HepG2 (cell line): ENCODE results near the gene FGF1. TPM values are rescaled to one million over a fixed set of nuclear protein-coding genes. Genes with fewer than 3 reads are reported as not detected.

ENCODE experiments used
- ATAC-seq: fragments of 200-7000 bp; cut with Tn5 transposase; 3 replicates; pipeline ENCODE4 v1.9.1; 2020; ENCODE audit warnings: mild to moderate bottlenecking, moderate library complexity
- BruUV-seq: library from RNA; stranded (reverse); fragments of 400-500 nt; replicated peaks from 2 replicates; lab custom pipeline; 2021; lab: Mats Ljungman, UMichigan
- CTCF ChIA-PET: fragments of 300-600 bp; formaldehyde crosslinking; extraction: SDS; loops from one replicate; lab custom pipeline; 2021; ENCODE audit warnings: low total read pairs, inconsistent platforms, low intra/inter-chr PET ratio; lab: Yijun Ruan, JAX
- POLR2A ChIA-PET: fragments of 350-600 bp; sonication (Branson Sonifier 250); formaldehyde crosslinking; loops from one replicate; lab custom pipeline; 2020; ENCODE audit warnings: antibody characterized with exemption, inconsistent platforms; lab: Yijun Ruan, JAX
- DNase-seq: peaks from one replicate; pipeline ENCODE4 v3.0.0-alpha.2; 2015; ENCODE audit warnings: low spot score
- FAIRE-seq: peaks from 3 replicates; lab custom pipeline; 2011; peaks lifted over from hg19 to GRCh38; lab: Jason Lieb, UNC
- H2AFZ ChIP-seq: one replicate; pipeline ENCODE4 v1.6.1; 2011; ENCODE audit warnings: low read length, inconsistent platforms
- H3K27ac ChIP-seq: fragments of 300-600 bp; 3 replicates; pipeline ENCODE4 v1.8.0; 2011; ENCODE audit warnings: mixed run types, mild to moderate bottlenecking, mixed read lengths, low read length, inconsistent platforms; ENCODE audit not compliant: insufficient read depth; ENCODE audit errors: extremely low read length
- H3K27me3 ChIP-seq, 2 experiments: fragments of 200-600 bp in 1 of 2; 2 replicates in 1 of 2; 3 replicates in 1 of 2; pipeline versions ENCODE4 v1.6.0 to v1.8.0; 2011; ENCODE audit warnings: low read length in 2 of 2, mild to moderate bottlenecking in 2 of 2, moderate library complexity in 2 of 2, inconsistent platforms in 1 of 2; ENCODE audit not compliant: insufficient read depth in 2 of 2, control insufficient read depth in 1 of 2
- H3K36me3 ChIP-seq, 2 experiments: fragments of 200-600 bp in 1 of 2; replicated peaks in 1 of 2; 2 replicates in 1 of 2; 3 replicates in 1 of 2; pipeline versions ENCODE4 v1.5.1 to v1.8.0; 2011; ENCODE audit warnings: low read length in 2 of 2, inconsistent platforms in 1 of 2; ENCODE audit not compliant: insufficient read depth in 2 of 2, control insufficient read depth in 1 of 2
- H3K4me1 ChIP-seq: 2 replicates; pipeline ENCODE4 v1.5.1; 2012; ENCODE audit warnings: low read length, inconsistent platforms; ENCODE audit not compliant: insufficient read depth
- H3K4me2 ChIP-seq: 2 replicates; pipeline ENCODE4 v1.6.0; 2011; ENCODE audit warnings: low read depth, low read length, inconsistent platforms
- H3K4me3 ChIP-seq, 3 experiments: fragments of 200-600 bp in 1 of 3; sonication (generic), shearing (Covaris generic) in 1 of 3; replicated peaks in 1 of 3; 2 replicates each; pipeline ENCODE4 v1.5.1; 2011 to 2016; ENCODE audit warnings: low read length in 3 of 3, inconsistent platforms in 2 of 3, low read depth in 2 of 3, mild to moderate bottlenecking in 2 of 3, control low read depth in 1 of 3, mixed read lengths in 1 of 3; ENCODE audit not compliant: insufficient read depth in 1 of 3
- H3K79me2 ChIP-seq: one replicate; pipeline ENCODE4 v1.6.1; 2011; ENCODE audit warnings: low read length, inconsistent platforms; ENCODE audit not compliant: insufficient read depth
- H3K9ac ChIP-seq: 2 replicates; pipeline ENCODE4 v1.6.0; 2011; ENCODE audit warnings: mild to moderate bottlenecking, low read depth, low read length, inconsistent platforms; ENCODE audit not compliant: insufficient read depth
- H3K9me3 ChIP-seq: 2 replicates; pipeline ENCODE4 v1.5.1; 2012; ENCODE audit warnings: mild to moderate bottlenecking, low read length
- H4K20me1 ChIP-seq: 2 replicates; pipeline ENCODE4 v1.6.0; 2011; ENCODE audit warnings: inconsistent platforms, mild to moderate bottlenecking, low read length, moderate library complexity; ENCODE audit not compliant: insufficient read depth
- BATF2 ChIP-seq: sonication (generic); formaldehyde crosslinking; IDR thresholded peaks from 2 replicates; pipeline ENCODE4 v1.8.0; 2022; ENCODE audit warnings: mild to moderate bottlenecking, missing genetic modification reagents, moderate library complexity
- CEBPB ChIP-seq: IDR thresholded peaks from 2 replicates; pipeline ENCODE4 v1.6.1; 2011; ENCODE audit warnings: low read depth, low read length, improper control_type of control experiment, borderline replicate concordance
- CEBPG ChIP-seq: IDR thresholded peaks from 2 replicates; pipeline ENCODE4 v1.6.1; 2016
- FOXJ3 ChIP-seq: sonication (generic); formaldehyde crosslinking; IDR thresholded peaks from 2 replicates; pipeline ENCODE4 v1.4.0; 2020; ENCODE audit warnings: missing genetic modification reagents, mild to moderate bottlenecking, borderline replicate concordance
- JARID2 ChIP-seq: sonication (generic); formaldehyde crosslinking; IDR thresholded peaks from 2 replicates; pipeline ENCODE4 v1.8.1; 2023; ENCODE audit warnings: missing genetic modification reagents, inconsistent platforms; ENCODE audit not compliant: insufficient replicate concordance
- NONO ChIP-seq, 2 experiments: fragments of 450-650 bp in 1 of 2; sonication (generic) in 1 of 2; formaldehyde crosslinking in 1 of 2; IDR thresholded peaks in 1 of 2; conservative IDR thresholded peaks in 1 of 2; 2 replicates each; pipeline versions ENCODE4 v1.6.1 to v1.8.0; 2017 to 2022; ENCODE audit warnings: mild to moderate bottlenecking in 1 of 2, missing genetic modification reagents in 1 of 2, moderate library complexity in 1 of 2
- PCBP2 ChIP-seq: fragments of 200-400 bp; formaldehyde crosslinking; optimal IDR thresholded peaks from 2 replicates; pipeline ENCODE3; 2018; ENCODE audit warnings: low read length, low read depth; ENCODE audit not compliant: poor library complexity, severe bottlenecking
- RARA ChIP-seq: IDR thresholded peaks from 2 replicates; pipeline ENCODE4 v1.6.1; 2016; ENCODE audit warnings: missing genetic modification reagents, missing compliant biosample characterization
- SRSF4 ChIP-seq: fragments of 200-400 bp; formaldehyde crosslinking; IDR thresholded peaks from one replicate; pipeline ENCODE4 v1.6.1; 2018; ENCODE audit warnings: mild to moderate bottlenecking, low read depth, low read length, moderate library complexity; ENCODE audit not compliant: poor library complexity, severe bottlenecking
- ZNF230 ChIP-seq: sonication (generic); formaldehyde crosslinking; IDR thresholded peaks from 2 replicates; pipeline ENCODE4 v1.4.0; 2020; ENCODE audit warnings: mild to moderate bottlenecking, missing genetic modification reagents
- WGBS: methylation state at CpG from one replicate; pipeline ENCODE4 v1.1.6; 2017; ENCODE audit warnings: low lambda C conversion rate; 5-methylcytosine and 5-hydroxymethylcytosine counted together
- in situ Hi-C: cut with HindIII; loops from 2 replicates; pipeline ENCODE4 v1.10.0; 2017; ENCODE audit warnings: low pct_unique_long_range_greater_than_20kb; ENCODE audit not compliant: extremely low pct_ligation_motif_present
- intact Hi-C: fragments of 100-400 bp; cut with micrococcal nuclease; formaldehyde crosslinking; loops from one replicate; pipeline ENCODE4 v1.10.0; 2022; ENCODE audit not compliant: unreplicated experiment
- polyA plus RNA-seq, 8 experiments: library from polyadenylated mRNA; depleted of rRNA in 3 of 8; stranded (reverse) in 7 of 8; unstranded in 1 of 8; fragments of >200 nt; fragmentation: Illumina TruSeq in 4 of 8; extraction: Trizol in 4 of 8; gene quantifications; 2 replicates each; pipeline versions ENCODE4 v1.2.1 to v1.2.3, GENCODE V29; 2011 to 2016; ENCODE audit warnings: low read depth in 4 of 8, missing spikeins in 1 of 8, mixed read lengths in 1 of 8; ENCODE audit not compliant: insufficient read depth in 1 of 8
- total RNA-seq, 5 experiments: library from RNA; depleted of rRNA; stranded (reverse); fragments of >200 nt; fragmentation: Illumina TruSeq; extraction: Trizol; gene quantifications; 2 replicates each; pipeline ENCODE4 v1.2.3, GENCODE V29; 2016; ENCODE audit warnings: low read depth in 1 of 5

The FGF1 gene
- total and polyA plus RNA-seq, 2 of the 13 experiments (the other 11 are each of a cell fraction or from before 2014, with no cell fraction given) = not detected

- Histone ChIP-seq H3K9ac (no peak overlapping the region), H4K20me1 (no peaks in the 10 kb centered on the region), H3K4me3 (no peak overlapping the region), H2AFZ (no peak overlapping the region), H3K4me1 (peaks cover 42% of the 10 kb centered on the region)
- ATAC-seq (no peak), FAIRE-seq (no peak)
- intact Hi-C loops = loop anchor here (1.0 to 5.0 kb wide), 4 partner anchors 185 to 395 kb away; partner anchors contain the start of gene SPRY4
- no TSS peak for BruUV-seq
- CTCF ChIA-PET = interaction anchor here (1.2 to 2.1 kb wide), 4 partner anchors 227 to 402 kb away, joined by 4 to 44 read pairs (median 8); no protein-coding TSS in a partner anchor
- in situ Hi-C loops = loop anchor here (5.0 kb wide), 2 partner anchors 240 to 390 kb away; no protein-coding TSS in a partner anchor
- TF ChIP-seq RARA (CRISPR knock-in tag) (0 out of 2 replicates have a peak, but pooled peaks have one; percentile 21), CEBPG (CRISPR knock-in tag) (peak; percentile 57), BATF2 (no peak), CEBPB (0 out of 2 replicates have a peak, but pooled peaks have one; percentile 18), FOXJ3 (CRISPR knock-in tag) (no peak), ZNF230 (CRISPR knock-in tag) (no peak), PCBP2 (no peak), NONO (IDR thresholded peaks at IDR 0.05) (no peak), NONO (CRISPR knock-in tag; conservative IDR thresholded peaks at IDR 0.05) (no peak), SRSF4 (no peak), JARID2 (CRISPR knock-in tag) (no peak)
- TF ChIP-seq, all 625 proteins: peak for 3
- Histone ChIP-seq H3K9me3 (no peaks in the 10 kb centered on the region), H3K36me3 (no peaks in the 10 kb centered on the region), H3K27ac (no peak overlapping the region), H3K4me2 (no peak overlapping the region), H3K27me3 (no peaks in the 10 kb centered on the region), H3K79me2 (no peaks in the 10 kb centered on the region)
- no peak for DNase-seq
- POLR2A ChIA-PET = no interaction called here
- WGBS = 88% methylated on average over 9 of the region's 9 CpGs
Observed at GRCh38 chr5:142547445-142548380, 138.2 kb downstream of the FGF1 start.
